ENCODE data around the gene RND3. TPM values are rescaled to one million over a fixed set of nuclear protein-coding genes. Genes with fewer than 3 reads are reported as not detected.
A peak's percentile ranks its signal among the peaks of the same experiment; 100 is the strongest.

RND3 gene, protein sequence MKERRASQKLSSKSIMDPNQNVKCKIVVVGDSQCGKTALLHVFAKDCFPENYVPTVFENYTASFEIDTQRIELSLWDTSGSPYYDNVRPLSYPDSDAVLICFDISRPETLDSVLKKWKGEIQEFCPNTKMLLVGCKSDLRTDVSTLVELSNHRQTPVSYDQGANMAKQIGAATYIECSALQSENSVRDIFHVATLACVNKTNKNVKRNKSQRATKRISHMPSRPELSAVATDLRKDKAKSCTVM
- total RNA-seq = 100 to 1,000 TPM in 1 of 2 donors, 10 to 100 TPM in 1; 67.5 to 100 TPM
- long read RNA-seq, donor 1, transcript RND3-202 (5 exons, 2,777 nt) = minor isoform, 7 of 17 reads
- long read RNA-seq, donor 1, transcript RND3-201 (6 exons, 2,711 nt) = major isoform, 8 of 17 reads
- long read RNA-seq, donor 1, partial matches to known transcripts = 0 of 17 reads
- long read RNA-seq, donor 1, other reads (novel, unspliced or antisense) = 1 of 17 reads
- long read RNA-seq, donor 2, transcript RND3-201 (6 exons, 2,711 nt) = major isoform, 29 of 40 reads
- long read RNA-seq, donor 2, partial matches to known transcripts = 0 of 40 reads
- long read RNA-seq, donor 2, other reads (novel, unspliced or antisense) = 7 of 40 reads

- DNase-seq (ENCODE audit: low spot score) = peak; percentile 98
- intact Hi-C loops (cut with DNase I) = loop anchor here (2.0 to 10.0 kb wide), 2 partner anchors 61 to 893 kb away; no protein-coding TSS in a partner anchor
Observed at GRCh38 chr2:150487537-150488429, at the start of gene RND3. Gene RND3, minus strand, starts transcription at chr2:150487667. Its CDS starts 250 bp downstream, at chr2:150487417.

DNA sequence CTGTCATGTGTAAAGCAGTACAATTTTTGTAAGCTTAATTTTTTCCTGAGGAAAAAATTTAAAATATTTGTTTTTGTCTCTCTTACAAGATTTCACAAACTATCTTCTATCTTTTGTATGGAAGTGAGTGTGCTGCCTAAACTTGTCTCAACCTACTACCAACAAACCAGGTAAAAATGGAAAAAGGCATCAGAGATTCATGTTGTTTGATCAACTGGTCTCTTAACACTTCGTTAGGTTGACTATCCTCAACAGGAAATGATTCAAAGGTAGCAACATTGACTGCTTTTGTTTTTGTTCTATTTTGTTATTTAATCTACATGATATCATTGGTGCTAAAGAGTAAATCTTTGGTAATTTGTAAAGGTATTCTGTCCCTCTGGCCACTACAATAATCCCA, 47.7 kb upstream of the RND3 start:
- no peak for DNase-seq (ENCODE audit: low spot score)
- intact Hi-C loops (cut with DNase I) = no loop called here

DNA sequence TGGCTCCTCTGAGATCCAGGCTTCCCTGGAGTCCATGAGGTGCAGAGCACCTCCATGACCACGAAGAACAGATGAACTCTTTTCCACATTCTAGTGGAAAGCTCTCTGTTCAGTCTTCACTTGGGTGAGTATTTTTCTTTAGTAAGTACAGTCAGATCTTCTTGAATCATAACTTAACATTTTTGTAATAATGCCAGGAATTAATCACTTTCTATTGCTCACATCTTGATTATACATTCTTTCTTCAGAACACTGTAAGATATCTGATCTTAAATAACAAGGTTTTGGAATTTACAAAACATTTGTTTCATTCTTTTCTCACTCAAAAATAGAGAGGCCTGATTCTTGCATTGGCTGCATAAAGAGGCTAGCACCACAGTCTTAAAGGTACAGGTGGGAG, 45.4 kb upstream of the RND3 start:
- no peak for DNase-seq (ENCODE audit: low spot score)
- intact Hi-C loops (cut with DNase I) = no loop called here

- intact Hi-C loops (cut with DNase I) = no loop called here
Observed at GRCh38 chr2:150532020-150532419, 44.6 kb upstream of the RND3 start.

GRCh38 chr2:150531591-150531990, 44.1 kb upstream of the RND3 start:
- no peak for DNase-seq (ENCODE audit: low spot score)
- intact Hi-C loops (cut with DNase I) = no loop called here

More at GRCh38 chr2:150532020-150532419, 44.6 kb upstream of the RND3 start:
- DNase-seq (ENCODE audit: low spot score) = no peak

GRCh38 chr2:150530168-150530567, 42.7 kb upstream of the RND3 start:
- no peak for DNase-seq (ENCODE audit: low spot score)
- intact Hi-C loops (cut with DNase I) = no loop called here

DNA sequence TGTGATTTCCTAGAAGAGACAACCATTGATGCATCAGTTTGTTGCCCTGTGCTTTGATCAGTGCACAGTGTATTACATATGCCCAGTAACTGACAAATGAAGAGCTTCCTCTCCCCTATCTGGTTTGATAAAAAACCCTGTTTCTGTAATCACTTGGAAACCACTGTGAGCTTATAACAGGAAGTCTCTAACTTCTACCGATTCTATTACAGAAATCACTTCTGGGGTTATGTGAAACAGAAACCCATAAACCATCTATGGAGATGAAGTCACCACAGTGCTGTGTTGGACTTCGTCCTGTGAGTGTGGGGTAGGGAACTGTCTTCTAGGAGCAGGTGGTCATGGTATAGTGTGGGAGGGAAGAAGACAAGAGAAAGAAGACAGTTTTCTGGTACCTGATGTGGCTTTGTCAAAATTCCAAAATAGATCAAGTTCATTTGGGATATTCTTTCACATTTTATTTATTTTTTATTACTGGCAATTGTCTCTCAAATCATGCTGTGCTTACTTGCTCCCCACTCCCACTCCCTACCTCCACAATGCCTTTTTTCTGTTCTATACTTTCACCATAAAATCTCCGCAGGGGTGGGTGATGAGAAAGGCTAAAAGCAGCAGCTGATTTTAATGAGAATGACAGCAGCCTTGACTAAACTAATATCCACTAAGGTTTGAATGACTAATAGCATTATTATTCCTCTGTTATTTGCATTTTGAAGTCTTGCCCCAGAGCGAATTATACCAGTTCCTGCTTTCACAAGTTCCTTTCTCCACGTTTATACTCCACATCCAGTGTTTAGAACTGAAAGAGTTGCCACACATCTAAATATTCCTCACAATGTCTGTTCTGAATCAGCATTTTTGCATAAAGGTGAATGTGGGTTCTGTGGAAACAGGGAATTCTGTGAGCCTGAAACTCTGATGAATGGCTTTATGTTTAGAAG, 41.7 kb upstream of the RND3 start:
- intact Hi-C loops (cut with DNase I) = no loop called here
- no peak for DNase-seq (ENCODE audit: low spot score)

GRCh38 chr2:150526827-150527226, 39.4 kb upstream of the RND3 start:
- DNase-seq (ENCODE audit: low spot score) = no peak
- intact Hi-C loops (cut with DNase I) = no loop called here

DNA sequence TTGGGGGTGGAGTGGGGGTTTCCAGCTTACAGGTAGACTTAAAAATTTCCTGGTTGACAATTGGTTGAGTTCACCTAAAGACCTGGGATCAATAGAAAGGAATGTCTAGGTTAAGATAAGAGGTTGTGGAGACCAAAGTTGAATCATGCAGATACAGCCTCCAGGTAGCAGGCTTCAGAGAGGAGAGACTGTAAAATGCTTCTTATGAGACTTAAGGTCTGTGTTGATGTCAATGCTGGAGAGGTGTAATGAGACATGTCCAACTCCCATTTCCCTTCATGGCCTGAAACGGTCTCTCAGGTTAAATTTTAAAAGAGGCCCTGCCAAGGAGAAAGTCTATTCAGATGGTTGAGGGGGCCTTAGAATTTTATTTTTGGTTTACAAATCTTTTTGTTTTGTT, 38.5 kb upstream of the RND3 start:
- intact Hi-C loops (cut with DNase I) = no loop called here
- DNase-seq (ENCODE audit: low spot score) = no peak

DNA sequence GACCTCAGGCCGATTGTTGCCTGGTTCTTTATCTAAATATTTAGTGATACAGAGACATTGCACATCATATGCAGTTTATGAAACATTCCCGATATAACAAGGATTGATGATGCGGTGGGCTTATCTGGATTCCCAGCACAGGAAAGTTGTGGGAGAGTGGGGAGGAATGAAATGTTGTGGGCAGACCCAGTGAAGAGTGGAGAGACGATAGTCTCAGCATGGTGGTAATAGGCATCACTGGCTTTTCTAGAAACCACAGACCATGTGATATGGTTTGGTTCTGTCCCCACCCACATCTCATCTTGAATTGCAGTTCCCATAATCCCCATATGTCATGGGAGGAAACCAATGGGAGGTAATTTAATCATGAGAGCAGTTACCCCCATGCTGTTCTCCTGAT, 34.8 kb upstream of the RND3 start:
- no peak for DNase-seq (ENCODE audit: low spot score)
- intact Hi-C loops (cut with DNase I) = no loop called here

GRCh38 chr2:150520887-150521664, 33.6 kb upstream of the RND3 start:
- no peak for DNase-seq (ENCODE audit: low spot score)
- intact Hi-C loops (cut with DNase I) = no loop called here

- DNase-seq (ENCODE audit: low spot score) = no peak
- intact Hi-C loops (cut with DNase I) = no loop called here
Observed at GRCh38 chr2:150520033-150520432, 32.6 kb upstream of the RND3 start.

GRCh38 chr2:150517951-150518680, 30.6 kb upstream of the RND3 start:
- intact Hi-C loops (cut with DNase I) = loop anchor here in 1 of 2 donors (10.0 kb wide), 1 partner anchor 97 kb away; no protein-coding TSS in a partner anchor
- no peak for DNase-seq (ENCODE audit: low spot score)

DNA sequence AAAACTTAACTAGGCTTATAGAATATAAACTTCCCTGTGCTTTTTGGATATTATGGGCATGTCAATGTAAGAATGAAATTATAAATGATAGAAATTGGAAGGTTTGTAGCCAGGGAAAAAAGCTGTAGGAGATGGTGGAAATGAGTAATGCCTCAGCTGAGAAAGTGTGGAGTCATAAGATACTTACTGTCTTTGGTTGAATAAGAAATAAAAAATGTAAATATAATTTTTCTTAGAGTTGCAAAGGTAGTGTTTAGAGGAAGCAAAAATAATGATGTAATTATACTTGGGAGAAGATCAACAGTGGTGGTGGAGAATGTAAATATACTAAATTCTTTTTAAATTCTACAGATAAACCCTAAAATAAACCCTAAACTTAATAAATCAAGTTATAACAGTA, 26.2 kb upstream of the RND3 start:
- no peak for DNase-seq (ENCODE audit: low spot score)
- intact Hi-C loops (cut with DNase I) = loop anchor here (2.0 to 10.0 kb wide), 2 partner anchors 45 to 101 kb away; no protein-coding TSS in a partner anchor

GRCh38 chr2:150508497-150509137, 21.1 kb upstream of the RND3 start:
- no peak for DNase-seq (ENCODE audit: low spot score)
- intact Hi-C loops (cut with DNase I) = no loop called here

DNA sequence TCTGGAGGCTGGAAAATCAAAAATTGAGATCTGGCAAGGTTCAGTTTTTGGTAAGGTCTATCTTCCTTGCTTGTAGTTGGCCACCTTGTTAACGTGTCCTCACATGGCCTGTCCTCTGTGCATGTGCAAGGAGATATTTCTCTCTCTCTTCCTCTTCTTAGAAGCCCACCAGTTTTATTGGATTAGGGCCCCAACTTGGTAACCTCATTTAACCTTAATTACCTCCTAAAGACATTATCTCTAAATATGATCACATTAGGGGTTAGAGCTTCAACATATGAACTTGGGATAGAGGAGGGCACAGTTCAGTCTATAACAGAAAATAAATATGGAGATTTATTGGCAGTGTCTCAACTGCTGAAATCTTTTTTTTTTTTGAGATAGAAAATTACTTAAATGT, 19.6 kb upstream of the RND3 start:
- intact Hi-C loops (cut with DNase I) = no loop called here
- DNase-seq (ENCODE audit: low spot score) = no peak

DNA sequence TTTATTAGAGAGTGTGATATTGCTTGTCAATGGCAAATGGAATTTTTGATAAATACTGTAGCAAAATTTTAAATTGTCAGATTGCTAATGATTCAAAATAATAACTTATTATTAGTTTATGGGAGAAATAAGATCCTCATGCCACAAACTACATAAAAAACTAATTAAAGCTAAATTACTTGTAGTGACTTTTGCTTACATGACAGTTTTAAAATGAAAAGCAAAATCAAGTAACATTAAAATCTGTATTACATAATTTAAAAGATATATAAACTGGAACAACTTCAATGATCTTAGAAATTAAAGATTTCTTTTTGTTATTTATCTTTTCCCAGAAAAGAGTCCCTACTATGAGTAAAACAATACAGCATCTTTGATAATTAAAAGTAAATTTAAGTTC, 17.7 kb upstream of the RND3 start:
- intact Hi-C loops (cut with DNase I) = no loop called here
- no peak for DNase-seq (ENCODE audit: low spot score)
